ENCODE results near the gene TAF1C. TPM values are rescaled to one million over a fixed set of nuclear protein-coding genes. Genes with fewer than 3 reads are reported as not detected.

Gene TAF1C
- total and polyA plus RNA-seq, 2 of the 8 experiments (the other 6 are each of a cell fraction or from before 2014, with no cell fraction given): 44.6 to 63.8 TPM

GRCh38 chr16:84144859-84145639 lies 41.8 kb downstream of the TAF1C start, which contains the start of the genes DNAAF1 and HSDL1:
Gene DNAAF1 (plus strand): TSS chr16:84145308. CDS start chr16:84145441, 133 bp downstream.
Gene HSDL1 (minus strand): TSS chr16:84145177. CDS start chr16:84131321, 13,856 bp downstream.
- no peak within 1 kb of the TSS for H3K23ac ChIP-seq (ENCODE audit: insufficient read length)
- no peak within 1 kb of the TSS for H3K4ac ChIP-seq (replicated peaks; ENCODE audit: insufficient read length, low read depth, low read length)
- peaks cover 5 to 35% of the 10 kb centered on the region in 2 experiments; a peak in 3 of 4 replicates for H3K79me2 ChIP-seq (ENCODE audit: control insufficient read depth in 1 of 2, insufficient read depth in 2 of 2, low read length in 2 of 2)
- H3K36me3 ChIP-seq (ENCODE audit: control insufficient read depth in 2 of 4, insufficient read depth in 4 of 4, low read length in 3 of 4): peaks cover 0 to 3% (median 0%) of the 10 kb centered on the region in 4 experiments; a peak in 1 of 8 replicates
- H2BK120ac ChIP-seq (replicated peaks; ENCODE audit: low read depth, low read length): no peak within 1 kb of the TSS
- H3K4me2 ChIP-seq (ENCODE audit: insufficient read depth in 1 of 2, low read depth in 2 of 2, low read length in 2 of 2): peak within 1 kb of the TSS; percentile 89 to 98
- no peaks in the 10 kb centered on the region for H3K9me3 ChIP-seq (ENCODE audit: insufficient read depth in 2 of 2, low read depth in 1 of 2, low read length in 1 of 2)
- H4K8ac ChIP-seq (ENCODE audit: extremely low read depth, insufficient read depth, low read length): peak within 1 kb of the TSS; percentile 87
- ChIA-PET POLR2A (ENCODE audit: partially characterized antibody) (interaction anchor here (0.8 to 1.0 kb wide), 3 partner anchors 10 to 28 kb away, joined by 3 to 4 read pairs (median 3); partner anchors contain the start of gene MBTPS1), CTCF (ENCODE audit: partially characterized antibody) (interaction anchor here (0.7 to 2.0 kb wide), 5 partner anchors 10 to 42 kb away, joined by 3 to 5 read pairs (median 3); no protein-coding TSS in a partner anchor)
- H3K27ac ChIP-seq (ENCODE audit: low read depth, low read length): no peak within 1 kb of the TSS
- H2AFZ ChIP-seq (ENCODE audit: low read length): peak within 1 kb of the TSS; percentile 63; the same call in 1 of the 2 replicates
- no peak within 1 kb of the TSS for H4K5ac ChIP-seq (ENCODE audit: insufficient read length, low read depth, low read length)
- no peak within 1 kb of the TSS for H2BK15ac ChIP-seq (ENCODE audit: low read length)
- no peak within 1 kb of the TSS for H3K14ac ChIP-seq (ENCODE audit: insufficient read length)
- no peak within 1 kb of the TSS; the same call in 1 of the 2 replicates for H2BK5ac ChIP-seq (ENCODE audit: low read depth, low read length)
- no peak within 1 kb of the TSS for H4K91ac ChIP-seq (replicated peaks; ENCODE audit: insufficient read length, low read length)
- H2BK20ac ChIP-seq (ENCODE audit: low read length): no peak within 1 kb of the TSS
- H2AK5ac ChIP-seq (ENCODE audit: low read depth, low read length): no peak within 1 kb of the TSS
- H3K27me3 ChIP-seq (replicated peaks in 1 of 4; ENCODE audit: control insufficient read depth in 3 of 4, extremely low read depth in 1 of 4, insufficient read depth in 3 of 4, low read length in 3 of 4): peaks cover 0 to 7% (median 3%) of the 10 kb centered on the region in 4 experiments; a peak in 2 of 7 replicates
- 3% methylated on average over 30 of the region's 89 CpGs; no CpG with 5 or more reads in 1 of the 2 experiments for WGBS, 2 experiments (ENCODE audit: extremely low coverage in 1 of 2, insufficient coverage in 1 of 2, insufficient read length in 1 of 2, insufficient replicate concordance in 2 of 2, low coverage in 1 of 2, low lambda C conversion rate in 2 of 2, missing lambda C conversion rate in 1 of 2)
- H3K4me3 ChIP-seq (ENCODE audit: extremely low read depth in 1 of 4, insufficient read depth in 2 of 4, low read depth in 3 of 4, low read length in 4 of 4): peak within 1 kb of the TSS; percentile 88 to 97 (median 92)
- peaks cover 3% of the 10 kb centered on the region for H3K79me1 ChIP-seq (ENCODE audit: low read depth, low read length)
- no peak within 1 kb of the TSS for H2BK12ac ChIP-seq (ENCODE audit: low read depth, low read length)
- peaks cover 0 to 10% (median 2%) of the 10 kb centered on the region in 4 experiments; a peak in 3 of 7 replicates for H3K4me1 ChIP-seq (replicated peaks in 1 of 4; ENCODE audit: control insufficient read depth in 3 of 4, insufficient read depth in 4 of 4, low read length in 3 of 4)
- no peak within 1 kb of the TSS for H3K18ac ChIP-seq (ENCODE audit: extremely low read depth, low read length)
- peaks cover 0 to 3% of the 10 kb centered on the region in 2 experiments for H4K20me1 ChIP-seq (replicated peaks in 1 of 2; ENCODE audit: control insufficient read depth in 1 of 2, insufficient read depth in 2 of 2, low read length in 2 of 2)
- peak within 1 kb of the TSS; percentile 40 to 73 (median 60) for H3K9ac ChIP-seq (replicated peaks in 1 of 4; ENCODE audit: extremely low read depth in 1 of 4, low read depth in 3 of 4, low read length in 3 of 4)
- FAIRE-seq: no peak
- peaks cover 8% of the 10 kb centered on the region; the same call in 1 of the 2 replicates for H3K23me2 ChIP-seq (ENCODE audit: low read depth, low read length)
- DNase-seq (ENCODE audit: low read depth in 1 of 2, low spot score in 2 of 2): peak; percentile 67 to 99
- no peak within 1 kb of the TSS for H3K56ac ChIP-seq (replicated peaks; ENCODE audit: insufficient read length, low read depth, low read length)
- TF ChIP-seq SRF (IDR thresholded peaks at IDR 0.05; ENCODE audit: low read depth, low read length): no peak
- no peak for TF ChIP-seq CHD2 (IDR thresholded peaks at IDR 0.05; ENCODE audit: low read length)
- no peak for TF ChIP-seq CHD1 (IDR thresholded peaks at IDR 0.05; ENCODE audit: low read depth, low read length)
- no peak for TF ChIP-seq EP300 (IDR thresholded peaks at IDR 0.05; ENCODE audit: borderline replicate concordance in 1 of 2, low read depth in 2 of 2, low read length in 2 of 2)
- TF ChIP-seq JUN (IDR thresholded peaks at IDR 0.05; ENCODE audit: low read depth, low read length): no peak
- peak in 1 of 2 experiments; percentile 52; a peak in 2 of 3 replicates for TF ChIP-seq POLR2A (IDR thresholded peaks at IDR 0.05; ENCODE audit: control extremely low read depth in 1 of 2, low read depth in 2 of 2, low read length in 2 of 2)
- TF ChIP-seq ATF2 (IDR thresholded peaks at IDR 0.05; ENCODE audit: low read length): no peak
- peak; percentile 25; the same call in 1 of the 2 replicates for TF ChIP-seq SP1 (IDR thresholded peaks at IDR 0.05; ENCODE audit: low read depth, low read length)
- TF ChIP-seq YY1 (IDR thresholded peaks at IDR 0.05; ENCODE audit: low read depth, low read length): no peak
